ENCODE data around the gene TMEM242. TPM values are rescaled to one million over a fixed set of nuclear protein-coding genes. Genes with fewer than 3 reads are reported as not detected.

Gene TMEM242
- total and polyA plus RNA-seq, 2 of the 8 experiments (the other 6 are each of a cell fraction or from before 2014, with no cell fraction given) = 2.4 to 9.0 TPM

DNA sequence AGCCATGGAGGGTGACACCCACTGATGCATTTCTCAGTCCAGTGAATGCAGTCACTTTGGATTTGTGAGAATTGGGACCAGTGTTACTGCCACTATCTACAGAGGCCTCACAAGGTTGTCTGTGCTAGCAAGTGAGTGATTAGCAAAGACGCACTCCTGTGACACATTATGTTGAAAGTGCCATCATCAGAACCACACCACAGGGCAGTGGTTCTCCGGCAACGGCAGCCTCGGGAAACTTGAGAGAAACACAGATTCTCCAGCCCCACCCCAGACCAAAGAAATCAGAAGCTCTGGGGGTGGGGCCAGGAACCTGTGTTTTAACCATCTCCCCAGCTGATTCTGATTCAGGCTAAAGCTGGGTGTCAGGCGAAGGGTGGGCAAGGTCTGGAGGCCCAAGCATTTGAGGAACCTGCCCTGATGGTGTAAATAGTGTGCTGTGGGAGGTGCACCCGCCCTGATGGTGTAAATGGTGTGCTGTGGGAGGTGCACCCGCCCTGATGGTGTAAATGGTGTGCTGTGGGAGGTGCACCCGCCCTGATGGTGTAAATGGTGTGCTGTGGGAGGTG, 39.9 kb downstream of the TMEM242 start:
- H3K14ac ChIP-seq (ENCODE audit: insufficient read length) = no peak overlapping the region
- H3K4me3 ChIP-seq (ENCODE audit: extremely low read depth in 1 of 4, insufficient read depth in 2 of 4, low read depth in 3 of 4, low read length in 4 of 4) = no peak overlapping the region
- H4K91ac ChIP-seq (replicated peaks; ENCODE audit: insufficient read length, low read length) = no peak overlapping the region
- H2BK15ac ChIP-seq (ENCODE audit: low read length) = no peak overlapping the region
- WGBS, 2 experiments (ENCODE audit: extremely low coverage in 1 of 2, insufficient coverage in 1 of 2, insufficient read length in 1 of 2, insufficient replicate concordance in 2 of 2, low coverage in 1 of 2, low lambda C conversion rate in 2 of 2, missing lambda C conversion rate in 1 of 2) = 91% methylated on average over 8 of the region's 8 CpGs; no CpG with 5 or more reads in 1 of the 2 experiments
- no peaks in the 10 kb centered on the region for H3K23me2 ChIP-seq (ENCODE audit: low read depth, low read length)
- H2BK20ac ChIP-seq (ENCODE audit: low read length) = no peak overlapping the region
- CTCF ChIA-PET (ENCODE audit: partially characterized antibody) = no interaction called here
- H4K8ac ChIP-seq (ENCODE audit: extremely low read depth, insufficient read depth, low read length) = no peak overlapping the region
- no peak overlapping the region for H4K5ac ChIP-seq (ENCODE audit: insufficient read length, low read depth, low read length)
- H3K27me3 ChIP-seq (replicated peaks in 1 of 4; ENCODE audit: control insufficient read depth in 3 of 4, extremely low read depth in 1 of 4, insufficient read depth in 3 of 4, low read length in 3 of 4) = no peaks in the 10 kb centered on the region
- no peak overlapping the region for H3K18ac ChIP-seq (ENCODE audit: extremely low read depth, low read length)
- H3K27ac ChIP-seq (ENCODE audit: low read depth, low read length) = no peak overlapping the region
- H3K9ac ChIP-seq (replicated peaks in 1 of 4; ENCODE audit: extremely low read depth in 1 of 4, low read depth in 3 of 4, low read length in 3 of 4) = no peak overlapping the region
- H2AFZ ChIP-seq (ENCODE audit: low read length) = no peak overlapping the region
- H3K79me1 ChIP-seq (ENCODE audit: low read depth, low read length) = no peaks in the 10 kb centered on the region
- H3K79me2 ChIP-seq (ENCODE audit: control insufficient read depth in 1 of 2, insufficient read depth in 2 of 2, low read length in 2 of 2) = no peaks in the 10 kb centered on the region
- H3K4me2 ChIP-seq (ENCODE audit: insufficient read depth in 1 of 2, low read depth in 2 of 2, low read length in 2 of 2) = no peak overlapping the region
- H3K9me3 ChIP-seq (ENCODE audit: insufficient read depth in 2 of 2, low read depth in 1 of 2, low read length in 1 of 2) = no peaks in the 10 kb centered on the region
- POLR2A ChIA-PET (ENCODE audit: partially characterized antibody) = interaction anchor here (1.2 kb wide), 1 partner anchor 16 kb away, joined by 5 read pairs; no protein-coding TSS in a partner anchor
- H2BK12ac ChIP-seq (ENCODE audit: low read depth, low read length) = no peak overlapping the region
- no peak for FAIRE-seq
- TF ChIP-seq PHF8 (conservative IDR thresholded peaks at IDR 0.05; ENCODE audit: low read depth, low read length) (no peak), NRF1 (IDR thresholded peaks at IDR 0.05; ENCODE audit: low read depth, low read length) (no peak), ZNF274 (IDR thresholded peaks at IDR 0.05; ENCODE audit: borderline replicate concordance, extremely low read depth, low read length) (no peak), SP2 (IDR thresholded peaks at IDR 0.05; ENCODE audit: low read length) (no peak), JUN (IDR thresholded peaks at IDR 0.05; ENCODE audit: low read depth, low read length) (no peak), KDM5A (IDR thresholded peaks at IDR 0.05; ENCODE audit: low read length) (no peak), FOSL1 (IDR thresholded peaks at IDR 0.05; ENCODE audit: insufficient read depth, low read depth, low read length) (no peak)
- TF ChIP-seq, protein P1, sequence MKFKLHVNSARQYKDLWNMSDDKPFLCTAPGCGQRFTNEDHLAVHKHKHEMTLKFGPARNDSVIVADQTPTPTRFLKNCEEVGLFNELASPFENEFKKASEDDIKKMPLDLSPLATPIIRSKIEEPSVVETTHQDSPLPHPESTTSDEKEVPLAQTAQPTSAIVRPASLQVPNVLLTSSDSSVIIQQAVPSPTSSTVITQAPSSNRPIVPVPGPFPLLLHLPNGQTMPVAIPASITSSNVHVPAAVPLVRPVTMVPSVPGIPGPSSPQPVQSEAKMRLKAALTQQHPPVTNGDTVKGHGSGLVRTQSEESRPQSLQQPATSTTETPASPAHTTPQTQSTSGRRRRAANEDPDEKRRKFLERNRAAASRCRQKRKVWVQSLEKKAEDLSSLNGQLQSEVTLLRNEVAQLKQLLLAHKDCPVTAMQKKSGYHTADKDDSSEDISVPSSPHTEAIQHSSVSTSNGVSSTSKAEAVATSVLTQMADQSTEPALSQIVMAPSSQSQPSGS (IDR thresholded peaks at IDR 0.05; ENCODE audit: low read length) = no peak
- TF ChIP-seq, protein P2, sequence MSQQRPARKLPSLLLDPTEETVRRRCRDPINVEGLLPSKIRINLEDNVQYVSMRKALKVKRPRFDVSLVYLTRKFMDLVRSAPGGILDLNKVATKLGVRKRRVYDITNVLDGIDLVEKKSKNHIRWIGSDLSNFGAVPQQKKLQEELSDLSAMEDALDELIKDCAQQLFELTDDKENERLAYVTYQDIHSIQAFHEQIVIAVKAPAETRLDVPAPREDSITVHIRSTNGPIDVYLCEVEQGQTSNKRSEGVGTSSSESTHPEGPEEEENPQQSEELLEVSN (IDR thresholded peaks at IDR 0.05) = no peak
- no peak overlapping the region for H3K23ac ChIP-seq (ENCODE audit: insufficient read length)
- no peaks in the 10 kb centered on the region for H4K20me1 ChIP-seq (replicated peaks in 1 of 2; ENCODE audit: control insufficient read depth in 1 of 2, insufficient read depth in 2 of 2, low read length in 2 of 2)
- no peak overlapping the region for H3K4ac ChIP-seq (replicated peaks; ENCODE audit: insufficient read length, low read depth, low read length)
- peaks cover 0 to 5% (median 0%) of the 10 kb centered on the region in 4 experiments; a peak in 1 of 7 replicates for H3K4me1 ChIP-seq (replicated peaks in 1 of 4; ENCODE audit: control insufficient read depth in 3 of 4, insufficient read depth in 4 of 4, low read length in 3 of 4)
- H2BK120ac ChIP-seq (replicated peaks; ENCODE audit: low read depth, low read length) = no peak overlapping the region
- no peak overlapping the region for H2AK5ac ChIP-seq (ENCODE audit: low read depth, low read length)
- no peak for DNase-seq (ENCODE audit: low read depth in 1 of 2, low spot score in 2 of 2)
- H2BK5ac ChIP-seq (ENCODE audit: low read depth, low read length) = no peak overlapping the region
- no peaks in the 10 kb centered on the region for H3K36me3 ChIP-seq (ENCODE audit: control insufficient read depth in 2 of 4, insufficient read depth in 4 of 4, low read length in 3 of 4)
- H3K56ac ChIP-seq (replicated peaks; ENCODE audit: insufficient read length, low read depth, low read length) = no peak overlapping the region

Measured in H1 (cell line).